Epithelial cell of proximal tubule (primary cell): ENCODE data around the gene MC2R. TPM values are rescaled to one million over a fixed set of nuclear protein-coding genes. Genes with fewer than 3 reads are reported as not detected.

Source experiments
- DNase-seq: peaks from one replicate; pipeline ENCODE4 v3.0.0-alpha.2; 2011; ENCODE audit warnings: low read depth
- H3K4me3 ChIP-seq: 2 replicates; pipeline ENCODE4 v1.5.1; 2011; ENCODE audit warnings: low read depth, mild to moderate bottlenecking, low read length
- CTCF ChIP-seq: conservative IDR thresholded peaks from 2 replicates; pipeline ENCODE4 v1.5.1; 2012; ENCODE audit warnings: low read depth, mild to moderate bottlenecking, low read length
- total RNA-seq: library from RNA; depleted of rRNA; stranded (reverse); fragments of >200 nt; gene quantifications from 2 replicates; pipeline ENCODE4 v1.2.3, GENCODE V29; 2015

Gene MC2R
- total RNA-seq, 1 donor from 2014 or later: not detected

- no peak for TF ChIP-seq CTCF
- DNase-seq: no peak
These were observed 15.6 kb upstream of the MC2R start for GRCh38 chr18:13930964-13931363.

GRCh38 chr18:13923221-13923620, 7.9 kb upstream of the MC2R start:
- DNase-seq: no peak
- no peak overlapping the region for H3K4me3 ChIP-seq
- TF ChIP-seq CTCF: no peak

More at GRCh38 chr18:13930964-13931363, 15.6 kb upstream of the MC2R start:
- no peak overlapping the region for H3K4me3 ChIP-seq

GRCh38 chr18:13918898-13919297, 3.6 kb upstream of the MC2R start:
- H3K4me3 ChIP-seq: no peak overlapping the region
- no peak for DNase-seq
- TF ChIP-seq CTCF: no peak

GRCh38 chr18:13917401-13917800, 2.1 kb upstream of the MC2R start:
- no peak overlapping the region for H3K4me3 ChIP-seq
- no peak for DNase-seq
- TF ChIP-seq CTCF: no peak

GRCh38 chr18:13916559-13916958, 1.2 kb upstream of the MC2R start:
- TF ChIP-seq CTCF: no peak
- no peak overlapping the region for H3K4me3 ChIP-seq
- DNase-seq: no peak

- no peak for TF ChIP-seq CTCF
- H3K4me3 ChIP-seq: no peak overlapping the region
- no peak for DNase-seq
These were observed 677 bp upstream of the MC2R start for GRCh38 chr18:13915995-13916431.

- DNase-seq: no peak
- no peak for TF ChIP-seq CTCF
- no peak overlapping the region for H3K4me3 ChIP-seq
These were observed 580 bp downstream of the MC2R start for GRCh38 chr18:13914756-13915155.
